ENCODE data around the gene MTG1.

MTG1 gene

DNA sequence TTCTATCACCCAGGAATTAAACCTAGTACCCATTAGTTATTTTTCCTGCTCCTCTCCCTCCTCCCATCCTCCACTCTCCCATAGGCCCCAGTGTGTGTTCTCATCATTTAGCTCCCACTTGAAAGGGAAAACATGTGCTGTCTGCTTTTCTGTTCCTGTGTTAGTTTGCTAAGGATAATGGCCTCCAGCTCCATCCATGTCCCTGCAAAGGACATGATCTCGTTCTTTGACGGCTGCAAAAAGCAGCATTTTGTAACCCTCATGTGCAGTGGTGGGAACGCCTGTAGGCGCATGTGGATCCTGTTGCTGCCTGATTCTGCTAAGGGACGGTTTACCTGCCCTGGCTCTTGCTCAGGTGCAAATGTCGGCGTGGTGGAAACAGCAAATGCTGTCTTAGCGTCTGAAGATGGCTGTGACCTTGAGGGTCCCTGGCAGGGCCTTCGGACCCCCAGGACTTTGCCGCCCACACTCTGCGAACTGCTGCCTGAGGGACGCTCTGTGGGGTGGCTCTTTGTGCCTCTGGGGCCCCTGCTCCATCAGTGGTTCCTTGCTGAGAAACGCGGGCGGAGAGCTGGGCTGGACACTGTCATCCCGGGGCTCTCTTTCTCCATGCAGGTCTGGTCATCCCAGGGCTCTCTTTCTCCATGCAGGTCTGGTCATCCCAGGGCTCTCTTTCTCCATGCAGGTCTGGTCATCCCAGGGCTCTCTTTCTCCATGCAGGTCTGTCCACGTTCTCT, 5.6 kb upstream of the MTG1 start:
- TF ChIP-seq CTCF (IDR thresholded peaks at IDR 0.05) = no peak

DNA sequence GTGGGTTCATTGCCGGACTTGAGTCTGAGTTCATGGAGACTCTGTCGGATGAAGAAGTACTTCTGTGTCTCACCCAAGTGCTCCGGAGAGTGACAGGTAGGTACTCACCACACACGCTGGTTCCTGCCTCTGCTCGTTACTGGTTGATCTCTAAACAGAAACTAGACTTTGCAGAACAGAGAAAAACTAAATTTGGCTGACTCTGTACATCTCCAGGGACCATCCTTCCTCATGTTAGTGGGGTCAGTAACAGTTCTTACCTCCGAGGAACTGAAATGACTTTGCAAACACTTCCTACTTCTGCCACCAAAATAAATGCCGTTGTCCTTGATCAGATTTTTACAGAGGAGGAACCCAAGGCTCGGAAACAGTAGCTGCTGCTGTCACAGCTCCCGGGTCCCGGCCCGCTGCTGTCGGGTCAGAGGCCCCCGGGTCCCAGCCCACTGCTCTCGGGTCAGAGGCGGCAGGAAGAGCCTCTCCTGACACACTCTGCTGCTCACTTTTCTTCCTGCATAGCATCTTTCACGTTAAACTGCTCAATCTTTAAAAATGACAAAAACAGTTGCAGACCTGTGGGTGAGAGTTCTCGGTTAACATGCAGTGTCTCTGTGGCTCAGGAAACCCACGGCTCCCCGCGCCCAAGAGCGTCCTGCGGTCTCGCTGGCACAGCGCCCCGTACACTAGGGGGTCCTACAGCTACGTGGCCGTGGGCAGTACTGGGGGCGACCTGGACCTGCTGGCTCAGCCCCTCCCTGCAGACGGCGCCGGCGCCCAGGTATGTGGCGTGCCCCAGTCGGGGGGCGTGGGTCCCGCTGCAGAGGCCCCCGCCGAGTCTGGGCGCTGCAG, 4.8 kb upstream of the MTG1 start:
- TF ChIP-seq CTCF (IDR thresholded peaks at IDR 0.05) = no peak

GRCh38 chr10:133390597-133391248, 3.2 kb upstream of the MTG1 start:
- no peak for TF ChIP-seq CTCF (IDR thresholded peaks at IDR 0.05)

GRCh38 chr10:133391249-133391635, 2.7 kb upstream of the MTG1 start:
- TF ChIP-seq CTCF (IDR thresholded peaks at IDR 0.05) = no peak

DNA sequence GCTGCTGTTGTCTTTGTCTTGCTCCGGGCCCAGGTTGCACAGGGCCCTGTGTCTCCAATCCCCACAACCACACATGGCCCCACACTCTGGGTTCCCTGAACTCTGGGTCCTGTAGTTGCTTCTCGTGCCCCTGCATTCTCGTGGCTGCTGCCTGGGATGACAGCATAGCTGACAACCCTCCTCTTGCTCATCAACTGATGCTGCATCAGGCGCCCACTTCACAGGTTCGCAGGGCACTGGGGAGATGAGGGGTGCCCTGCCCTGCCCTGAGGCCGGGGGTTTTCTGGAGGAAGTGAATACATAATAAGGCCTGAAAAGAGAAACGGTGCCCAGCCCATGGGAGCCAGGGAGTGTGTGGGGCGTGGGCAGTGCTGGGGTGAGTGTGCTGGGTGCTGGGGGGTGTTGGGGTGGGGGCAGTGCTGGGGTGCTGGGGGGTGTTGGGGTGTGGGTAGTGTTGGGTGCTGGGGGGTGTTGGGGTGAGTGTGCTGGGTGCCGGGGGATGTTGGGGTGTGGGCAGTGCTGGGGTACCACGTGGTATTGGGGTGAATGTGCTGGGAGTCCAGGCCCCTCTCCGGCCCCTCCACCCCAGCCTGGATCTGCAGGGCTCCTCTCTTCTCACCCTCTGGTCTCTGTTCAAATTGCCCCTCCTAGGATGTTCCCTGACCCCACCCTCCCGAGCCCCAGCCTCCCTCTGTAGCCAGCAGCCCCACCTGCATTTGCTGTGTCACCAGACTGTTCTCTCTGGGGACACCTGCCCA, 2.0 kb upstream of the MTG1 start:
- TF ChIP-seq CTCF (IDR thresholded peaks at IDR 0.05) = no peak

GRCh38 chr10:133393401-133394063, 425 bp upstream of the MTG1 start:
- TF ChIP-seq CTCF (IDR thresholded peaks at IDR 0.05) = no peak
